NOMO-1 treated with dmso at 0.1 percent for 144 hours (cell line): ENCODE measurements around the gene TRABD2B.

Experiments
- DNase-seq: peaks from one replicate; lab custom pipeline; 2025; ENCODE audit not compliant: unreplicated experiment; lab: John Stamatoyannopoulos, UW

The TRABD2B gene

GRCh38 chr1:47738560-47739182 is 258.5 kb downstream of the TRABD2B start:
- no peak for DNase-seq

- no peak for DNase-seq
Measured at GRCh38 chr1:47732489-47732888, 264.7 kb downstream of the TRABD2B start.

GRCh38 chr1:47731730-47732129 is 265.5 kb downstream of the TRABD2B start:
- no peak for DNase-seq

DNA sequence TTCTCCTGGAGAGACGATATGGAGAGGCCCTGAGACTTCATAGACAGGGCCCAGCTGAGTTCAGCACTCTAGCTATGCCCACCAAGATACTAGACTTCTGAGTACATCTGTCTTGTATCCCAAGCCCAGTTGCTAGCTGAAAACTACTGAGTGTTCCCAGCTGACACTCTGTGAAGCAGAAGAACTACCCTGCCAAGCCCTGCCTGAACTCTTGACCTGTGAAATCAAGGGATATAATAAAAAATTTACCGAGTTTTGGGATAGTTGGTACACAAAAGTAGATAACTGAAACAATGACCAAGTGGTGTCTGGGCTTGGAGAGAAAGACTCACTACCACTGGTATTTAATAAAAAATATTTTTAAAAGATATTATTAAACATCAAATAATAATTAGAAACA is 267.5 kb downstream of the TRABD2B start:
- DNase-seq = no peak

- DNase-seq = no peak
Measured at GRCh38 chr1:47727697-47728085, 269.5 kb downstream of the TRABD2B start.

GRCh38 chr1:47727051-47727696 is 270.0 kb downstream of the TRABD2B start:
- no peak for DNase-seq

DNA sequence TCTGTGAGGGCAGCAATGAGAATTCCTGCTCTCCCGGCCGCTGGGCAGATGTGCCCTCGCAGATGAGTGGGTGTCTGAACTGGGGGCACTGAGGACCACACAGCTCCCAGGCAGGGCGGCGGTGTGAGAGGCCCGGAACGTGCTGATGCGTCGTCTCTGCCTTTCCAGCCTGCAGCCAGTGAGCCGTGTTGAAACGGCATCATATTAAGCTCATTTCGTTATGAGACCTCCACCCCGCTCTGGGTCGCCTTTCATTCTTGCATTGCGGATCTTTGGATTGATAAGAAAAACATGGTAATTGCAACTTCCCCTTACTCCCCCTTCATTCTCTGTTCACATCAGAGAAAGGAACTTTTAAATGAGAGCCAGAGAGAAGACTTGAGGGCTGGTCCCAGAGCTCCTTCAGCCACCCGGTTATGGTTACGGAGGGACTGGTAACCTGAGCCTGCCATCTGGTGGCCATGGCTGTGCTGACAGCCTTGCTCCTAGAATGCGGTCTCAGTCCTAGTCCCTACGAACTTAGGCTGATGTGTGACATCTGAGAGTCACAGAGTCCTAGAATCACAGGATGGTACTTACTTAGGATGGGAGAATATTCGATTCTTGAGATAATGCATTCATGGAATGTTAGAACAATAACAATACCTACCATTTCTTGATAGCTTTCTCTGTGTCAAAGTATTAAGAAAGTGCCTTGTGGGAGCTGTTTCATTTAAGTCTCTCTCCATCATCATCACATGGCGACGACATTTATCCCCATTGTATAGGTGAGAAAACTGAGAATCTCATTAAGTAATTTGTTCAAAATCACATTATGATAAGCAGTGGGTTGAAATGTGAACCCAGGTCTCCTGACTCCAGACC is 271.0 kb downstream of the TRABD2B start:
- DNase-seq = peak; percentile 23

- DNase-seq = peak; percentile 7
Measured at GRCh38 chr1:47725511-47725991, 271.6 kb downstream of the TRABD2B start.

- no peak for DNase-seq
Measured at GRCh38 chr1:47725000-47725473, 272.1 kb downstream of the TRABD2B start.

DNA sequence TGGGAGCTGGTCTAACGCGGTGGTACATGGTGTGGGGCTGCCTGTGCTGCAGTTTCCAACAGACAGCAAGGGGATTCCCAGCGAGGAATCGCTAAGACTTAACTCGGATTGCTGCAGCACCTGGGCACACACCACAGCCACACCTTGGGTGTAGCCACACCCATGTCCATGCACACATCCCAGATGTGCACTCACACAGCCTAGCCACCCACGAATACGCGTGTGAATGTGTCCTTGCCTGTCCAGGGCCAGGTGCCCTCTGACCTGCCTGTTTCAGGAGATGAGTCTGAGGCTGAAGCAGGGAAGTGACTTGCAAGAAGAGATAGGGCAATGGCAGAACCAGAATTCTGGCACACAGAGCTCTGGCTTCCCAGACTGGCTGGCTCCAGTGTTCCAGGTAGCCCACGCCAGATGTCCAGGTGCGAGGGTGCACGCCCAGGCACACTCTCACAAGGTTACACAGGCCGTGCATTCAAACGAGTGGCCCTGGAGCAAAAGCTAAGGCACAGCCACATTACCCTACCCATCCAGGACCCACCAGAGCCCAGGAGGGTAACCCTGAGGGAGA is 272.7 kb downstream of the TRABD2B start:
- no peak for DNase-seq

GRCh38 chr1:47722909-47723580 is 274.1 kb downstream of the TRABD2B start:
- no peak for DNase-seq

DNA sequence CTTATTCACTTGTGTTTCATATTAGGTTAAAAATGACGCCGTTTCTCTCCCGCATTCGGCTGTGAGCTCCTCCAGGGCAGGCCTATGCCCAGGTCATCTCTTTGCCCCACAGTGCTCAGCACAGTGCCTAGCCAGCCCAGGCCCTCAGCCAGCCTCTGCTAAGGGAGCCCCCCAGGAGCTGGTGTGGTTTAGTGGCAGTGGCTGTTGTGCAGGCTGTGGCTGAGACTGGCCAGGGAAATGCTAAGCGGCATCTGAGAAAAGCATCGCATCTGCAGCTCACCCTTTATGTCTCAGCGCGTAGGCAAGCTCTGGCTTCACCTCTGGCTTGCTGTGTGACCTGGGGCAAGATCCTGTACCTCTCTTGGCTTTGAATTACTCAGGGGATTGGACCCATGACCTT is 275.1 kb downstream of the TRABD2B start:
- DNase-seq = no peak

- no peak for DNase-seq
Measured at GRCh38 chr1:47720111-47720510, 277.1 kb downstream of the TRABD2B start.

GRCh38 chr1:47717341-47717740 is 279.8 kb downstream of the TRABD2B start:
- DNase-seq = no peak

DNA sequence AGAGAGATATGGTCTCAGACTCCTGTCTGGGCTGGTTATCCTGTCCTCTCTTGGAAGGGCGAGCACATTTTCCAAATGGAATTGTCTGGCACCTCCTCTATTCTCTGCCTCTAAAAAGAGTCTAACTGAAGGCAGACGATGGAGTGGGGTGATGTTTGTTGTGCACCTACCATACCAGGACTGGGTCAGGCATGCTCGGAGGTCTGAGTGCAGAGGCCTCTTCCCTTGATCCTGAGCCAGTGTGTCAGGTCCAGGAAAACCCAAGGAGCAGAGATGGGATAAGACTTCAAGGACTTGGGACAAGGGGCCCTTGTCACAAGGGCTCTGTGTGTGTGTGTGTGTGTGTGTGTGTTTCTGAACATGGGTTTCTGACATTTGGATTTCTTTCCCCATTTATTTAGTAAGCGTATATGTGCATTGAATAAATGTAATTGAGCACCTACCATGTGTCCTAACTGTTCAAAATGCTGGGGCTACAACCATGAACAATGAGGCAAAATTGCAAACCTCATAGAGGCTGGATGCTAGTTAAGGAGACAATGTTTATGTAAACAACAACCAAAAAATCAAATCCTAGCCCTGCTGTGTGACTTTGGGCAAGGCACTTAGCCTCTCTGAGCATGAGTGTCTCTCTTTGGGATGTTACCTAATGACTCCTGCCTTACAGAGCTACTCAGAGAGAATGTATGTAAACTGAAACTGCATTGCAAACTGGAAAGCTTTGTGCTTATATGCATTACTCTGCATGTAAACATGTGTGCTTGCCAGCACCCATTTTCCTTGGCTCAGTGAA is 283.0 kb downstream of the TRABD2B start:
- no peak for DNase-seq

DNA sequence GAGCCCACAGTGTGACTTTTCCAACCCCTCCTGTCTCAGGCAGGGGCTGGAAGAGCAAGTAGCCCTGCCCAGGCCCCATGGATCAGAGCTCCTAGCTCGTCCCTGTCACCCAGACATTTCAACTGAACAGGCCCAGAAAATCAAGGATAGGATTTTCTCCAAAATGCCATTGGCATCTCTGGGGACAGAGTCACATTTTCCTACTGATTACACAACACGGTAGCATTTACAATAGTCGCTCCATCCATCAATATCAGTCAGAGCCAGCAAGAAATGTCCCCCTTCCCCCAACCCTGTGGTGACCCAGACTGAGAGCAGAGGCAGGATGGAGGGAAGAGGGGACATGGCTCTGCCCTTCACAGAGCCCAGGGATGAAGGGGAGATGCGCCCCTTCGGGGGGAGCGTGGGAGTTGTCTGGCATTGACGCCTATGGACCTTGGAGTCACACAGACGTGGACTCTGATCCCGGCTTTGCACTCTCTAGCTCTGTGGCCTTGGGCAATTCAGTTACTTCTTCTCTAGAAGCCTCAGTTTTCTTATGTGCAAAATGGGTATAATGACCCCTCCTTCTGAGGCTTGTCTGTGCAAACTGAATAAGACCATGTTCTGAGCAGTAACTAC is 283.7 kb downstream of the TRABD2B start:
- DNase-seq = no peak

DNA sequence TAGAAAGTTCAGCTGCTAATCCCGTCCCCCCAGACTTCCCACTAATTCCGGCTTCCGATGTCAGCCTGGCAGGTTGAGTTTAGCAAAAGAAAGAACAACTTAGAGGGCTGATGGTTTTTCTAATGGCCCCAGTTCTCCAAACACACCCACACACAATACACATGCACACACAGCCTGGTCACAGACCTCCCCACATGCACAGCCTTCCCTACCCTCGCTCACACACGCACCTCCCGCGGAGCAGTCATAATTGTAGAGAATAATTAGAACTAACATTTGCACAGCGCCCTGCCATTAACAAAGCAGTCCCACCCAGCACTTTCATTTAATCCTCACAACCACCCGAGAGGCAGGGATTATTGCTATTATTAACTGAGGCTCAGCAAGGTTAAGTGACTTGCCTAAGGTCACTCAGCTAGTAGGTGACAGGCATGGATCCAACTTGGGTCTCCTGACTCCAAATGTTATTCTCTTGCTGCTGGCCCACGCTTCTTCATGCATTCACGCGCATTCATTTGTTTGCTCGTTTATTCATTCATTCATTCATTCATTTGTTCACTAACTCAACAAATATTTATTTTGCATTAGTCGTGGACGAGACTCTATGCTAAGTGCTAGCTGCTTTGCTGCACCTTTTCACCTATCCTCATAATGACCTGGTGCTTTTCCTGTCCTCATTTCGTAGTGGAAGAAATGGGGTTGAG is 284.4 kb downstream of the TRABD2B start:
- DNase-seq = no peak

- DNase-seq = no peak
Measured at GRCh38 chr1:47711848-47712492, 285.2 kb downstream of the TRABD2B start.
